DLD1 (cell line): Measurements from ENCODE around the gene ARF1.

Experiments
- in situ Hi-C: cut with HindIII; loops from 2 replicates; pipeline ENCODE4 v1.10.0; 2017; ENCODE audit warnings: low sequenced_read_pairs

Gene ARF1

DNA sequence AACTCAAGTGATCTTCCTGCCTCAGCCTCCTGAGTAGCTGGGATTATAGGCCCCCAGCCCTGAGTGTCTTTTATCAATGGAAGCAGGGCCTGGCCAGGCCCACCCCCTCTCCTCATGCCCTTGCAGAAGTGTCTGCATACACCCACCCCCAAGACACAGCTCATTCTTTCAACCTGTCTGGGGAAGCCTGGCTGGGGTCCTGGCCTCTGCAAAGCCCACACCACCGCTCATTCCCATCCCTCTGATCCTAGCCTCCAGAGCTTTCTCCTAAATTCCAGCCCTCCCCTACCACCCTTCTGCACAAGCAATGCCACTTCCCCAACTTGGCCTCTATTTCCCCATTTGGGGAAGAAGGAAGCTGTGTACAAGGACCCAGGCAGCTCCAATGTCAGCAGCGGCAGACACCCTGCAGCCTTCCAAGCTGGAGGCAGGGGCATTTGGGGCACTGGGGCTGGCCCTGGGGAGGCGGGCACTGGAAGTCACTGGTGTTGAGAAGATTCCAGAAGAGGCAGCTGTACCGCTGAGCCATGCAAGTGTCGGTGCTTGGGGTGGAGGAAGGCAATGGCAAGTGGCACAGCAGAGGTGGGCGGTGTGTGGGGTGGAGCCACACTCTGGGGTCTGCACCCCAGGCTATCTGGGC lies 33.7 kb upstream of the ARF1 start:
- in situ Hi-C loops = no loop called here

DNA sequence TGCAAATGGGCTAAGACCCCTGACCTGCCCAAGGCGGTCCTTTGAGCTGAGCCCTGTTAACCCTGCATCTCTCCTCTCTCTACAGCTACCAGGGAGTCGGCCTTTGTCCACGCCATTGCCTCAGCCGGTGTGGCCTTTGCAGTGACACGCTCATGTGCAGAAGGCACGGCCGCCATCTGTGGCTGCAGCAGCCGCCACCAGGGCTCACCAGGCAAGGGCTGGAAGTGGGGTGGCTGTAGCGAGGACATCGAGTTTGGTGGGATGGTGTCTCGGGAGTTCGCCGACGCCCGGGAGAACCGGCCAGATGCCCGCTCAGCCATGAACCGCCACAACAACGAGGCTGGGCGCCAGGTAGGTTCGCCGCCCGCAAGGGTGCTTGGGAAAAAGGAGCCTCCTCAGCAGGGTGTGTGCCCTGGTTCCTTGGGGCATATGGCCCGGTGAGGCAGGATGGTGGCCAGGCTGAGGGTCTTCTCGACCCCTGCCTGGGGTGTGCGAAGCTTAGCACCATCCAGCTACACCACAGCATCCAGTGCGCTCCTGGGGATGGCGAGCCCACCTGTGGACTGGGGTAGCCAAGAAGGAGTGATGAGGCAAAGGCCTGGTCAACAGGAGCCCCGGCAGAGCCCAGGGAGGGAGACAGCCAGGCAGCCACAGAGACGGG lies 31.8 kb upstream of the ARF1 start:
- in situ Hi-C loops = no loop called here

DNA sequence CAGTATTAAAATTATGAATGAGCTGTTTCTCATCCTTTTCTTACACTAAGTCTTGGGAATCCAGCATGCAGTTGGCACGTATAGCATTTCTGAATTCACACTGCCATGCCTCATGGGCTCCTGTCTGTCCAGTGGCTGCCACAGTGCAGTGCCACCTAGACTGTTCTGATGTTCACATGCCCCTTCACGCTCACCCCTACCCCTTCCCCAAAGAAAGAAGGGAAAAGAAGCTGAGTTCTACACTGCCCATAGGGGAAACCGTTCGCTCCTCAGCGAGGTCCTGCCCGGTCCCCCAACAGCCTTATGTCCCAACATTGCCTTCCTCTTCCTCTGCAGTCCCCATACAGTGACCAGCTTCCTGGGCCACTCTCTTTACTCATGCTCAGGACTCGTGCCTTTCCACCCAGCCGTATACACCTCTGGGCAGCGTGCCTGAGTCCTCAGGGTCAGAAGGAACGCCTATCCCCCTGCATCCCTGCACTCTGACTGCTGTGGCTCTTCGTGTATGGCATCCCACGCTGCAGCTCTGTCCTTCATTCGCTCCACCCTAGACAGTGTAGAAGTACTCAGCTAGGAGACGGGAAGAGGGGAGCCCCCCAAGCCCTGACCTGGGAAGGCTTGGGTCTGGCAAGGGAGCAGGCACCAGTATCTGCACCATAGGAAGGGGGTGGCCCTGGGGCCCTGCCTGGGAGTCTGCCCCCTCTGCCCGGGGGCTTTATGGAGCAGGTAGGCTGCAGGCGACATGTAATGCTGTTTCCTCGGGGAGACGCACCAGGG lies 24.1 kb upstream of the ARF1 start:
- in situ Hi-C loops = no loop called here

DNA sequence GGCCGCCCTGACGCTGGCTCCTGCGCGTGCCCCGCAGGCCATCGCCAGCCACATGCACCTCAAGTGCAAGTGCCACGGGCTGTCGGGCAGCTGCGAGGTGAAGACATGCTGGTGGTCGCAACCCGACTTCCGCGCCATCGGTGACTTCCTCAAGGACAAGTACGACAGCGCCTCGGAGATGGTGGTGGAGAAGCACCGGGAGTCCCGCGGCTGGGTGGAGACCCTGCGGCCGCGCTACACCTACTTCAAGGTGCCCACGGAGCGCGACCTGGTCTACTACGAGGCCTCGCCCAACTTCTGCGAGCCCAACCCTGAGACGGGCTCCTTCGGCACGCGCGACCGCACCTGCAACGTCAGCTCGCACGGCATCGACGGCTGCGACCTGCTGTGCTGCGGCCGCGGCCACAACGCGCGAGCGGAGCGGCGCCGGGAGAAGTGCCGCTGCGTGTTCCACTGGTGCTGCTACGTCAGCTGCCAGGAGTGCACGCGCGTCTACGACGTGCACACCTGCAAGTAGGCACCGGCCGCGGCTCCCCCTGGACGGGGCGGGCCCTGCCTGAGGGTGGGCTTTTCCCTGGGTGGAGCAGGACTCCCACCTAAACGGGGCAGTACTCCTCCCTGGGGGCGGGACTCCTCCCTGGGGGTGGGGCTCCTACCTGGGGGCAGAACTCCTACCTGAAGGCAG lies 23.4 kb upstream of the ARF1 start:
- in situ Hi-C loops = no loop called here

DNA sequence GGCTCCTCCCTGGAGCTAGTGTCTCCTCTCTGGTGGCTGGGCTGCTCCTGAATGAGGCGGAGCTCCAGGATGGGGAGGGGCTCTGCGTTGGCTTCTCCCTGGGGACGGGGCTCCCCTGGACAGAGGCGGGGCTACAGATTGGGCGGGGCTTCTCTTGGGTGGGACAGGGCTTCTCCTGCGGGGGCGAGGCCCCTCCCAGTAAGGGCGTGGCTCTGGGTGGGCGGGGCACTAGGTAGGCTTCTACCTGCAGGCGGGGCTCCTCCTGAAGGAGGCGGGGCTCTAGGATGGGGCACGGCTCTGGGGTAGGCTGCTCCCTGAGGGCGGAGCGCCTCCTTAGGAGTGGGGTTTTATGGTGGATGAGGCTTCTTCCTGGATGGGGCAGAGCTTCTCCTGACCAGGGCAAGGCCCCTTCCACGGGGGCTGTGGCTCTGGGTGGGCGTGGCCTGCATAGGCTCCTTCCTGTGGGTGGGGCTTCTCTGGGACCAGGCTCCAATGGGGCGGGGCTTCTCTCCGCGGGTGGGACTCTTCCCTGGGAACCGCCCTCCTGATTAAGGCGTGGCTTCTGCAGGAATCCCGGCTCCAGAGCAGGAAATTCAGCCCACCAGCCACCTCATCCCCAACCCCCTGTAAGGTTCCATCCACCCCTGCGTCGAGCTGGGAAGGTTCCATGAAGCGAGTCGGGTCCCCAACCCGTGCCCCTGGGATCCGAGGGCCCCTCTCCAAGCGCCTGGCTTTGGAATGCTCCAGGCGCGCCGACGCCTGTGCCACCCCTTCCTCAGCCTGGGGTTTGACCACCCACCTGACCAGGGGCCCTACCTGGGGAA lies 22.7 kb upstream of the ARF1 start:
- in situ Hi-C loops = no loop called here

DNA sequence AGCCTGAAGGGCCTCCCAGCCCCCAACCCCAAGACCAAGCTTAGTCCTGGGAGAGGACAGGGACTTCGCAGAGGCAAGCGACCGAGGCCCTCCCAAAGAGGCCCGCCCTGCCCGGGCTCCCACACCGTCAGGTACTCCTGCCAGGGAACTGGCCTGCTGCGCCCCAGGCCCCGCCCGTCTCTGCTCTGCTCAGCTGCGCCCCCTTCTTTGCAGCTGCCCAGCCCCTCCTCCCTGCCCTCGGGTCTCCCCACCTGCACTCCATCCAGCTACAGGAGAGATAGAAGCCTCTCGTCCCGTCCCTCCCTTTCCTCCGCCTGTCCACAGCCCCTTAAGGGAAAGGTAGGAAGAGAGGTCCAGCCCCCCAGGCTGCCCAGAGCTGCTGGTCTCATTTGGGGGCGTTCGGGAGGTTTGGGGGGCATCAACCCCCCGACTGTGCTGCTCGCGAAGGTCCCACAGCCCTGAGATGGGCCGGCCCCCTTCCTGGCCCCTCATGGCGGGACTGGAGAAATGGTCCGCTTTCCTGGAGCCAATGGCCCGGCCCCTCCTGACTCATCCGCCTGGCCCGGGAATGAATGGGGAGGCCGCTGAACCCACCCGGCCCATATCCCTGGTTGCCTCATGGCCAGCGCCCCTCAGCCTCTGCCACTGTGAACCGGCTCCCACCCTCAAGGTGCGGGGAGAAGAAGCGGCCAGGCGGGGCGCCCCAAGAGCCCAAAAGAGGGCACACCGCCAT lies 21.9 kb upstream of the ARF1 start:
- in situ Hi-C loops = no loop called here

DNA sequence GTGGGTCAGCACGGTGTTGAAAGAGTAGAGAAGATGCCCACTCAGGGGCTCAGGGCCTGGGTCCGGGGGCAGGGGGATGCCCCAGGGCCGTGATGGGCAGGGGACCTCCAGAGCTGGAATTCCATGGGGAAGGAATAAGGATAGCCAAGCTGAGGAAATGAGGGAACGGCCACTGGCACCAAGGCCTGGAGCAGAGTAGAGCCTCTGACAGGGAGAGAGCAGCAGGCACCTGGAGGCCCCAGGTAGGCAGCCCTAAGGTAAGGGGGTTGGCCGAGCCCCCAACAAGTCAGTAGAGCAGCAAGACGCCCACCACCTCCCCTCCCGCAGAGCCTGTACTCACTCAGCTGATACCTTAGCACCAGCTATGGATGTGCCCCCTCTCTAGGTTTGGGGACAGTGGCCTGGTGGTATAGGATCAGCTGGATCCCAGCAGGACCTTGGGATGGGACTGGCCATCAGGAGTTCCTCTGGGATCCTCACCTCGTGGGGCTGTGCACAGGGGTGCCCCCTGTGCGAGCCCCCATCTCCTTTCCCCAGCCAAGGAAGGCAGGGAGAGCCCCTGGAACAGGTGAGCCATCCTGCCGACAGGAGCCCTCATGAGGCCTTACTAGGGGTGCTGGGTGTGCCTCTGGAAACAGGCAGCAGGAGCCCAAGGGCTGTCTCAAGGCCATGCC lies 21.0 kb upstream of the ARF1 start:
- in situ Hi-C loops = no loop called here

DNA sequence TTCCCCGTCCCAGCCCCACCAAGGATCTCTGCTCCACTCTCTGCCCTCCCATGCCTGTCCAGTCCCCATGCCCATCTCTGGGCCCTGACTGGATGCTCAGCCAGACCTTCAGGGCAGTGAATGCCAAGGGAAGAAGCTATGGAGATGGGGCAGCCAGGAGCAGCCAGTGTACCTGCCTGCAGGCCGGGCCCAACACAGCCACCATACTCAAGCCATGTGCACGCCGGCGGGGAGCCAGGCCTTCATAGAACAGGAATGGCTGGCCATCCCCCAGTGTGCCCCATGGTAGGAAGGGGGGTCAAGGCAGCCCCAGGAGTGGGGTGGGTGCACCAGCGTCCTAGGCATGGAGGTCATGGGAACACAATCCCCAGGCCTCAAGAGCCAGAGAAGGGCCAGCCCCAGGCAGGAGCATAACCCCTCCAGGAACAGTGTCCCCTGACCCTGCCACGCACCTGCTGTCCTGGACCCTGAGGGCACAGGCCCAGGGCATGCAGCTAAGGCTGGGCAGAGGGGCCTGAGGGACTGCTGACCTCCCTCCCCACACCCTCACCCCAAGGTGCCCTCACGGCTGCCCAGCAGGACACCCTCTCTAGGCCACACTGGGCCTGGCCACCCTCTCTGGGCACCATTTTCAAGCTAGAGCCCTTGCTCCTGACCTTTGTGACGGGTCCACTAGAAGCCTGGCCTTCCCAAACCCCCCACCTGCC lies 20.3 kb upstream of the ARF1 start:
- in situ Hi-C loops = no loop called here

DNA sequence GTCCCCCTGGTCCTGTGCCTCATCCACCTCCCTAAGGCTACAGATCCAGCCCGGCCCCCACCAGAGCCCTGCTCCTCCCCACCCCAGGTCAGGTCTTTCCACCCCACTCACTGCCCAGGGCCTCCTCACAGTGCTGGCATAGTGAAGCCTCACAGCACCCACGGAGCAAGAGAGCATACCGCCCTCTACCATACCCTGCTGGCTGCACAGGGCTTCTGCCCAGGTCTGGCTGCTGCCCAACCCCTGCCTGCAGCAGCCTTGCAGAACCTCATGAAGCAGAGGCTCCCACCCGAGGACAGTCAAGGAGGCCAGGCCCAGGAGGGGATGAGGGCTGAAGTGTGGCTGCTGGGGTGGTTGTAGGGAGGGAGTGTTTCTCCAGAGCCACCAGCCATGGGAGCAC lies 19.7 kb upstream of the ARF1 start:
- in situ Hi-C loops = no loop called here

DNA sequence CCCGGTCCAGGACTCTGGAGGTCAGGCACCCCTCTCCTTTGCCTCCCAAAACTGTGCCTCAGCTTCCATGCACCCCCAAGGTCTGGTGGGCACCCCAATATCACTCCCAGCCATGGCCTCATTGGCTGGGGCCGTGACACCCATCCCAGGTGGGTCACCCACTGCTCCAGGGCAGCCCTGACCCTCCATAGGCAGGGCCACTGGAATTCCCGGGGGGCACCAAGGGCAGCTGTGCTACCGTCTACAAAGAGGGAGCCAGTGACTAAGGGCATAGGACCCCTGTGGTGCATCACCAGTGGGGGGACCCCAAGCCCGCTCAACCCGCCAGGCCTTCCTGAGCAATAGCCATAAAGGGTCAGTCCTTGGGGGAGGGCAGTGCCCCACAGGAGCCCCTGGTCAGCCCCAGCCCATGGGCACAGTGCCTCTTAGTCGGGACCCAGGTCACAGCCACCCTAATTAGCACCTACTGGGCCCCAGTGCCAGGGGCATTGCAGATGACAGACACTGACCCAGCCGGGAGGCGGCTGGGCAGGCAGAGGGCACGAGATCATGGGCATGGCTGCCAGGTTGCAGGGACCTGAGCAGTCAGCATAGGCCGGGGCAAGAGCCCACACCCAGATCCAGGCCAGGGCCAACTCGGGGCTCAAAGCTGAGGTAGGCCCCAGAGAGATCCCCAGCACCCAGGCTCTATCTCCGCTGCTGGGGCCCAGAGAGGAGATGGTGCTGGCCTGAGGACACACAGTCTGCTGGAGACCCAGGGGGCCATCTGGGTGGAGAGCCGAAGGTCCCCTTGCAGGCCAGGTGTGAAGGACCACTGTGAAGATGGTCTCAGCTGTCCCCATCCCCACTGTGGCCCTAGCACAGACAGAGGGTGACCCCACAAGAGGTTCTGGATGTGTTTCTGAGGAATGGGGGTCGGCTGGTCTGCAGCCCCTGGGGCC lies 19.0 kb upstream of the ARF1 start:
- in situ Hi-C loops = no loop called here

DNA sequence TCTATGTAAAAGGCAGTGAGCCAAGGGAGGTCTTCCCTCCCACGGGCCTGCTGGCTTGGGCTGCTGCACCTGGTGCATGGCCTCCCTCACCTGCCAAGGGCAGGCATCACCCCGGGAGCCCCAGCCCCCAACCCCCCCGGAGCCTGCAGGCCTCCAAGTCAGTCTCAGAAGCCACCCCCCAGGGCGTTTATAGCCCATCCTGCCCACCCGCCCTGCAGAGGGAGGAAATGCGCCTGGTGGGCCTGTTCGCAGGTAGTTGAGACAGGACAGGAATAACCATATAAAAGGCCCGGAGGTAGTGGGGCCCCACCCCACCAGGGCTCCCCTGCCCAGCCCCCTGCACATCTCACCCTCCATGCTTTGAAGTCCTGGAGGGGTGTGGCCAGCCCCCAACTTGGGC lies 18.2 kb upstream of the ARF1 start:
- in situ Hi-C loops = no loop called here

DNA sequence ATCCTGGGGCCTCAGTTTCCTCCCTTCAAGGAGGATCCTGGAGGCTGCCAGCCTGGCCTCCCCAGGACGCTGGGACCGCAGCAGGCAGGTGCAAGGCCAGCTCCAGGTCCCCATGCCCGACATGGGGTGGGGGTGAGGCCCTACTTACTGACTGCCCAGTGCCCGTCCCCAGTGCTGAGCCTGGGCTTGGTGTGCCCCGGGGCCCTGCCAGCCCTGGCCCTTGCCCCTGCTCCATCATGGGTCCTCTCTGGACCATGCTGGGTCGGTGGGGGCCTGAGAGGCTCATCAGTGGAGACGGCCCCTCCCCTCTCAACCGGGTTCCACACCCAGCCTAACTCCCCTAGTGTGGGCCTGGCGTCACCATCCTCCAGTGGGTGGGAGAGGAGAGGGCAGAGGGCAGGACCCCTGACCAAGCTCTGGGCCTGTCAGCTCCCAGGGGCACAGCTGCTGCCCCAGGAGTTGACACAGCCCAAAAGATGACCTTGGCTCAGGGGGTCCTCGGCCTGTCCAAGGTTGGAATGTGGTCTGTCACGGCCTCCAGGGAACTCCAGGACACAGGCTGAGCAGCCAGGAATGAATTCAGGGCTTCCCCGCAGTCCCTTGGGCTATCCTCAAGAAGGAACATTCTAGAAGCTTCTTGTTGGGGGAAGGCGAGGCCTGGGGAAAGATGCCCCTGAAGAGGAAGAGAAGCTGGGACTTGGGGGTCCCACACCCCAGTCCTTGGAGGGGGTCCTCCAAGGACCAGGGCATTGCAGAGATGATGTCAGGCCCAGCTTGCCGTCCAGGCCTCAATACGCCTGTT lies 17.6 kb upstream of the ARF1 start:
- in situ Hi-C loops = no loop called here

DNA sequence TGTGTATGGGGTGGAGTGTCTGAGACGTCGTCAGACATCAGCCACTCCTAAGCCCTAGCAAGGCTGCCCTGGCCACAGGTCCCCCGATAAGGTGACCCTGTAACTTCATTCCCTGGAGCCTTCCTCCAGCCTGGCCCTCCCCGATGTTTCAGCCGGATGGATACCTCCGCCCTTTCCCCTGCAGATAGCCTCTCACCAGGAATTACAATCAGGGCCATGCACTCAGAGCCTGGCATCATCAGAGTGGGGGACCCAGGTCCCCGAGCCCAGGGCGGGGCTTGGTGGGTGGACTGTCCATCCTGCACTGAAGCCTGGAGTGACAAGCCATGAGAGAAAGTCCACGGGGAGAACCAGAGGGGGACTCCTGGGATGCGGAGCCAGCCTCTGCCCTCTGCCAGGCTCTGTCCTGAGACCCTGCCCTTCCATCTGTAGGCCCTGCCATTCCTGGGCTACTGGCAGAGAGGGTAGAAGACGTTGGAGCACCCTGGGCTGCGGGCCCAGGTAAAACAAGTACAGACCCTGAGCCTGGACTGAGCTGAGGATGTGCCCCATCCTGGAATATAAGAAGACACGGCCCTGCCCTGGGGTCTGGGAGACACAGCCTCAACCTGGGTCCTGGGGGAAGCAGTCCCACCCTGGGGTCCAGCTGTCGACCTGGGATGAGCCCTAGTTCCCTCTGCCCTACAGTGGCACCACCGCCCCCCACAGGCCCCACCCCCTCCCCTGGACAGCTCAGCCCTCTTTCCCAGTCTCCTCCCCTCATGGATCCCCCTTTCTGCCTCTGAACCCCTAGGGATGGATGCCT lies 16.8 kb upstream of the ARF1 start:
- in situ Hi-C loops = no loop called here

DNA sequence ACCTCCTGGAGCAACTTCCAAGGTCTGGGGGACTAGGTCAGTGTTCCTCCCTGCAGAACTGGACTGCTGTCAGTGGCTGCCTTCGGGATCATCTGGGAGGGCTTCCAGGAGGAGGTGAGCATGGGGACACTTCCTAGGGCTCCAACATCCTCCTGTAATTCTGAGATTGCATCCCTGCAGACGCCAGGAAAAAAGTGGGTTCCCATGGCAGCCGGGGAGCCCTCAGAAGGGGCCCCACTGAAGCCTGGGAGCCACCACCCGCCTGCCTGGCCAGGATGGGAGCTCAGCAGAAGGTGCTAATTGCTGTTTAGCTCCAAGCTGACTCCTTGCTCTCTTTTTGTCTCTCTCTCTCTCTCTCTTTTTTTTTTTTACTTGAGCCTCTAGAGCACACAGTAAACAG lies 16.1 kb upstream of the ARF1 start:
- in situ Hi-C loops = no loop called here

DNA sequence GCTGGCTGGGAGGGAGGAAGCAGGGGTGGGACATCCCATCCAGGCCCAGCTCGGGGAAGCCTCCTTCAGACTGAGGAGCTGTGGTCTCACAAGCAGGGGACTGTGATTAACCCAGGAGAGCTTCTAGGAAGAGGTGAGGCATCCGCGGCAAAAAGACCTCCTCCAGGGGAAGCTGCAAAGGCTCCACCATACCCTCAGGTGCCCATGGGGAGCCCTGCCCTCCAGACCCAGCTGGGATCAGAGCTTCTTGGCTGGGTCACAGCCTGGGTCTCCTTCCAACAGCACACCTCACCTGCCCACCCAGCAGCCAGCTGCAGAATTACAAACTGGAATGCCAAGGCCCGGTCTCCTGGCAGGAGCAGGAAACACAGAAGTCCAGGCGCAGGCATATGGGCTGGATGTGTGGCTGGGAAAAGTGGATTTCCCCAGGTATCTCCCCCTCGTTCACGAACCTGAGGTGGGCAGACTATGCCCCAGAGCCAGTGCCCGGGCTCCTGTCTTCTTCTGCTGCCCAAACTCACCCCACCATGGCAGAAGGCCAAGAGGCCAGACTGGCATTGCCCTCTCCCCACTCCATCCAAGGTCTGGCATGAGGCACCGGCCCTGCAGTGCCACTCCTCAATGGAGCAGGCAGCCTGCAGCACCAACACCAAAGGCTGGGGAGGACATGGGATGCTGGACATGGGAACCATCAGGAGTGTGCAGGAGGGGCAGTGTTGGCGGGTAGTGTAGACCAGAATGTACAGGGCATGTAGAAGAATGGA lies 15.4 kb upstream of the ARF1 start:
- in situ Hi-C loops = no loop called here

DNA sequence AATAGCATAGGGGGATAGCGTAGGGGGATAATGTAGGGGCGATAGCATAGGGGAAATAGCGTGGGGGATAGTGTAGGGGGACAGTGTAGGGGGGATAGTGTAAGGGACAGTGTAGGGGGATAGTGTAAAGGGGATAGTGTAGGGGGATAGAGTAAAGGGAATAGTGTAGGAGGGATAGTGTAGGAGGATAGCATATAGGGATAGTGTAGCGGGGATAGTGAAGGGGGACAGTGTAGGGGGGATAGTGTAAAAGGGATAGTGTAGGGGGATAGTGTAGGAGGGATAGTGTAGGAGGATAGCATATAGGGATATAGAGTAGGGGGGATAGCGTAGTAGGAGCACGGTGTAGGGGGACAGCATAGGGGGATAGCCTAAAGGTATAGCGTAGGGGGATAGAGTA lies 14.1 kb upstream of the ARF1 start:
- in situ Hi-C loops = no loop called here
